GM12878 (cell line): ENCODE results near the gene NFKBIZ.

ENCODE experiments used
- EZH2 ChIP-seq: IDR thresholded peaks from 2 replicates; pipeline ENCODE4 v1.6.1; 2012; ENCODE audit warnings: low read depth, mild to moderate bottlenecking, control low read depth, inconsistent platforms, low read length, borderline replicate concordance; ENCODE audit not compliant: control insufficient read depth
- GATAD2B ChIP-seq: fragments of 450-650 bp; conservative IDR thresholded peaks from 2 replicates; pipeline ENCODE4 v1.6.1; 2017; ENCODE audit warnings: low read depth, mild to moderate bottlenecking, moderate library complexity
- NRF1 ChIP-seq: conservative IDR thresholded peaks from 2 replicates; pipeline ENCODE4 v1.6.1; 2011; ENCODE audit warnings: mild to moderate bottlenecking, low read depth, low read length, improper control_type of control experiment
- PML ChIP-seq: IDR thresholded peaks from 2 replicates; pipeline ENCODE4 v1.6.1; 2012; ENCODE audit warnings: low read length, inconsistent platforms
- RBBP5 ChIP-seq: fragments of 200-600 bp; sonication (generic); conservative IDR thresholded peaks from 2 replicates; pipeline ENCODE4 v1.6.1; 2016
- ZNF274 ChIP-seq: IDR thresholded peaks from one replicate; pipeline ENCODE4 v1.8.0; 2011; ENCODE audit not compliant: insufficient read length, insufficient read depth
- TF ChIP-seq, protein P1 (sequence below), 3 experiments: IDR thresholded peaks in 2 of 3; conservative IDR thresholded peaks in 1 of 3; 2 replicates each; pipeline ENCODE4 v1.5.1; 2011; ENCODE audit warnings: low read depth in 3 of 3, low read length in 3 of 3, mild to moderate bottlenecking in 3 of 3, control low read depth in 2 of 3, moderate library complexity in 2 of 3, inconsistent platforms in 1 of 3, mixed read lengths in 1 of 3; ENCODE audit not compliant: control insufficient read depth in 2 of 3, insufficient read depth in 1 of 3; ENCODE audit errors: extremely low read depth in 1 of 3

GRCh38 chr3:101842935-101843330 lies 6.4 kb upstream of the NFKBIZ start:
- TF ChIP-seq, protein P1, sequence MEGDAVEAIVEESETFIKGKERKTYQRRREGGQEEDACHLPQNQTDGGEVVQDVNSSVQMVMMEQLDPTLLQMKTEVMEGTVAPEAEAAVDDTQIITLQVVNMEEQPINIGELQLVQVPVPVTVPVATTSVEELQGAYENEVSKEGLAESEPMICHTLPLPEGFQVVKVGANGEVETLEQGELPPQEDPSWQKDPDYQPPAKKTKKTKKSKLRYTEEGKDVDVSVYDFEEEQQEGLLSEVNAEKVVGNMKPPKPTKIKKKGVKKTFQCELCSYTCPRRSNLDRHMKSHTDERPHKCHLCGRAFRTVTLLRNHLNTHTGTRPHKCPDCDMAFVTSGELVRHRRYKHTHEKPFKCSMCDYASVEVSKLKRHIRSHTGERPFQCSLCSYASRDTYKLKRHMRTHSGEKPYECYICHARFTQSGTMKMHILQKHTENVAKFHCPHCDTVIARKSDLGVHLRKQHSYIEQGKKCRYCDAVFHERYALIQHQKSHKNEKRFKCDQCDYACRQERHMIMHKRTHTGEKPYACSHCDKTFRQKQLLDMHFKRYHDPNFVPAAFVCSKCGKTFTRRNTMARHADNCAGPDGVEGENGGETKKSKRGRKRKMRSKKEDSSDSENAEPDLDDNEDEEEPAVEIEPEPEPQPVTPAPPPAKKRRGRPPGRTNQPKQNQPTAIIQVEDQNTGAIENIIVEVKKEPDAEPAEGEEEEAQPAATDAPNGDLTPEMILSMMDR (IDR thresholded peaks at IDR 0.05 in 2 of 3, conservative IDR thresholded peaks at IDR 0.05 in 1 of 3; ENCODE audit: control insufficient read depth in 2 of 3, extremely low read depth in 1 of 3, insufficient read depth in 1 of 3, low read depth in 3 of 3, low read length in 3 of 3) = no peak
- TF ChIP-seq RBBP5 (no peak), EZH2 (no peak), ZNF274 (no peak), PML (no peak), GATAD2B (no peak), NRF1 (no peak)
